GM12878 (cell line): Measurements from ENCODE around the gene TCERG1L. TPM values are rescaled to one million over a fixed set of nuclear protein-coding genes. Genes with fewer than 3 reads are reported as not detected.

ENCODE experiments used
- ATAC-seq: fragments of 200-7000 bp; cut with Tn5 transposase; 3 replicates; pipeline ENCODE4 v1.9.1; 2020; ENCODE audit warnings: mild to moderate bottlenecking, moderate library complexity
- BruUV-seq: library from RNA; stranded (reverse); fragments of 400-500 nt; replicated peaks from 2 replicates; lab custom pipeline; 2021; lab: Mats Ljungman, UMichigan
- CTCF ChIA-PET: fragments of 300-600 bp; sonication (Branson Sonifier 250); formaldehyde crosslinking; extraction: SDS; loops from one replicate; lab custom pipeline; 2021; ENCODE audit warnings: inconsistent platforms; lab: Yijun Ruan, JAX
- POLR2A ChIA-PET: fragments of 350-600 bp; formaldehyde crosslinking; extraction: SDS; loops from one replicate; lab custom pipeline; 2021; ENCODE audit warnings: inconsistent platforms; lab: Charles Lee
- RAD21 ChIA-PET: fragments of 300-600 bp; sonication (Branson Sonifier 250); formaldehyde crosslinking; loops from one replicate; lab custom pipeline; 2023; ENCODE audit warnings: antibody characterized with exemption; ENCODE audit not compliant: unreplicated experiment; lab: Charles Lee
- SMC1A ChIA-PET: fragments of 300-600 bp; sonication (Branson Sonifier 250); formaldehyde crosslinking; loops from one replicate; lab custom pipeline; 2023; ENCODE audit not compliant: unreplicated experiment, uncharacterized antibody; lab: Charles Lee
- DNase-seq: peaks from one replicate; pipeline ENCODE4 v3.0.0-alpha.2; 2011; ENCODE audit warnings: low read depth, low spot score
- FAIRE-seq: peaks from 3 replicates; lab custom pipeline; 2011; peaks lifted over from hg19 to GRCh38; lab: Jason Lieb, UNC
- H2AFZ ChIP-seq: 2 replicates; pipeline ENCODE4 v1.6.0; 2011; ENCODE audit warnings: low read depth, low read length, control low read depth; ENCODE audit not compliant: control insufficient read depth
- H3K27ac ChIP-seq: 2 replicates; pipeline ENCODE4 v1.5.1; 2011; ENCODE audit warnings: control low read depth; ENCODE audit not compliant: control insufficient read depth, insufficient read depth
- H3K27me3 ChIP-seq, 2 experiments: replicated peaks in 1 of 2; 2 replicates each; pipeline versions ENCODE4 v1.6.0 to v1.6.1; 2011; ENCODE audit warnings: low read length in 1 of 2; ENCODE audit not compliant: control insufficient read depth in 2 of 2, insufficient read depth in 2 of 2
- H3K36me3 ChIP-seq, 2 experiments: 2 replicates each; pipeline ENCODE4 v1.5.1; 2011; ENCODE audit warnings: low read length in 1 of 2; ENCODE audit not compliant: control insufficient read depth in 2 of 2, insufficient read depth in 2 of 2
- H3K4me1 ChIP-seq: 2 replicates; pipeline ENCODE4 v1.6.1; 2011; ENCODE audit warnings: mild to moderate bottlenecking, low read length, moderate library complexity, mixed read lengths; ENCODE audit not compliant: control insufficient read depth, insufficient read depth
- H3K4me2 ChIP-seq: 2 replicates; pipeline ENCODE4 v1.6.0; 2011; ENCODE audit warnings: control low read depth; ENCODE audit not compliant: control insufficient read depth, insufficient read depth
- H3K4me3 ChIP-seq: fragments of 200-600 bp; sonication (generic); 2 replicates; pipeline ENCODE4 v1.5.1; 2016
- H3K79me2 ChIP-seq: 2 replicates; pipeline ENCODE4 v1.6.0; 2011; ENCODE audit warnings: low read length; ENCODE audit not compliant: control insufficient read depth, insufficient read depth
- H3K9ac ChIP-seq: 2 replicates; pipeline ENCODE4 v1.8.0; 2011; ENCODE audit warnings: low read length, control low read depth, mixed read lengths; ENCODE audit not compliant: control insufficient read depth, insufficient read depth
- H3K9me3 ChIP-seq: replicated peaks from 3 replicates; pipeline ENCODE4 v1.5.1; 2011; ENCODE audit warnings: mild to moderate bottlenecking, low read length; ENCODE audit not compliant: control insufficient read depth, insufficient read depth
- H4K20me1 ChIP-seq: 2 replicates; pipeline ENCODE4 v1.6.0; 2011; ENCODE audit not compliant: control insufficient read depth, insufficient read depth
- BCL3 ChIP-seq: IDR thresholded peaks from 2 replicates; pipeline ENCODE4 v1.6.1; 2011; ENCODE audit warnings: borderline replicate concordance, low read depth, mild to moderate bottlenecking, moderate library complexity, low read length; ENCODE audit not compliant: insufficient read depth, poor library complexity, severe bottlenecking
- ELK1 ChIP-seq: IDR thresholded peaks from 2 replicates; pipeline ENCODE4 v1.6.1; 2012; ENCODE audit warnings: low read depth, low read length, improper control_type of control experiment
- GABPA ChIP-seq: IDR thresholded peaks from 2 replicates; pipeline ENCODE4 v1.6.1; 2014; ENCODE audit warnings: antibody characterized with exemption, low read depth, mild to moderate bottlenecking, inconsistent platforms
- LARP7 ChIP-seq: fragments of 450-650 bp; IDR thresholded peaks from 2 replicates; pipeline ENCODE4 v1.6.1; 2017; ENCODE audit warnings: mild to moderate bottlenecking
- NFXL1 ChIP-seq: fragments of 450-650 bp; IDR thresholded peaks from 2 replicates; pipeline ENCODE4 v1.6.1; 2017; ENCODE audit warnings: antibody characterized with exemption, mild to moderate bottlenecking, borderline replicate concordance
- PBX3 ChIP-seq: IDR thresholded peaks from 2 replicates; pipeline ENCODE4 v1.6.1; 2011; ENCODE audit warnings: mild to moderate bottlenecking, low read depth, low read length, moderate library complexity; ENCODE audit not compliant: insufficient replicate concordance
- WGBS: methylation state at CpG from one replicate; pipeline ENCODE4 v1.1.6; 2016; ENCODE audit warnings: low lambda C conversion rate; ENCODE audit not compliant: insufficient replicate concordance, insufficient coverage; ENCODE audit errors: missing lambda C conversion rate; 5-methylcytosine and 5-hydroxymethylcytosine counted together
- in situ Hi-C: fragments of 300-500 bp; cut with MboI; formaldehyde crosslinking; loops from 9 replicates; pipeline ENCODE4 v1.14.3; 2018; ENCODE audit warnings: mixed read lengths
- intact Hi-C: fragments of 100-400 bp; cut with micrococcal nuclease; formaldehyde crosslinking; loops from one replicate; pipeline ENCODE4 v1.14.2; 2022; ENCODE audit not compliant: unreplicated experiment
- polyA plus RNA-seq, 11 experiments: library from polyadenylated mRNA; depleted of rRNA in 4 of 11; unstranded in 6 of 11; stranded (reverse) in 5 of 11; fragments of >200 nt; fragmentation: Nextera tagmentation in 4 of 11; fragmentation: Illumina TruSeq in 1 of 11; extraction: Ambion mirVana in 4 of 11; extraction: Trizol in 1 of 11; gene quantifications; 1 replicate in 1 of 11; 2 replicates in 10 of 11; pipeline versions ENCODE4 v1.2.1 to v1.2.3, GENCODE V29; 2011 to 2016; ENCODE audit warnings: inconsistent platforms in 2 of 11, missing spikeins in 2 of 11, low read depth in 1 of 11
- total RNA-seq, 4 experiments: library from RNA; depleted of rRNA in 3 of 4; stranded (reverse); fragments of >200 nt in 3 of 4; fragmentation: Illumina TruSeq in 1 of 4; extraction: Trizol in 1 of 4; gene quantifications; 2 replicates each; pipeline versions ENCODE4 v1.2.1 to v1.2.3, GENCODE V29; 2013 to 2021

The TCERG1L gene
- total and polyA plus RNA-seq, 10 of the 15 experiments (the other 5 are each of a cell fraction or from before 2014, with no cell fraction given), result not detected

GRCh38 chr10:131150126-131150525, 161.4 kb downstream of the TCERG1L start (continued):
- TF ChIP-seq BCL3 (no peak), PBX3 (no peak)

- H3K79me2 ChIP-seq, result no peaks in the 10 kb centered on the region
- H3K9me3 ChIP-seq, result no peaks in the 10 kb centered on the region; the same call in 2 of the 3 replicates
- ChIA-PET RAD21 (no interaction called here), SMC1A (no interaction called here), POLR2A (no interaction called here), CTCF (no interaction called here)
- ATAC-seq (no peak), FAIRE-seq (no peak), DNase-seq (no peak)
- WGBS, result 7% methylated on average over 10 of the region's 10 CpGs
- no peak overlapping the region for H3K4me3 ChIP-seq
- no peak overlapping the region for H3K27ac ChIP-seq
- TF ChIP-seq NFXL1, result no peak
- TF ChIP-seq ELK1, result no peak
- TF ChIP-seq LARP7, result no peak
- no peak for TF ChIP-seq GABPA
- no peaks in the 10 kb centered on the region for H3K27me3 ChIP-seq
- no peak overlapping the region for H2AFZ ChIP-seq
- no peaks in the 10 kb centered on the region for H4K20me1 ChIP-seq
- H3K4me2 ChIP-seq, result no peak overlapping the region
- no TSS peak for BruUV-seq
- H3K4me1 ChIP-seq, result no peaks in the 10 kb centered on the region
- in situ Hi-C loops (no loop called here), intact Hi-C loops (no loop called here)
- no peak overlapping the region for H3K9ac ChIP-seq
- H3K36me3 ChIP-seq, result no peaks in the 10 kb centered on the region
These were observed 161.9 kb downstream of the TCERG1L start for GRCh38 chr10:131149586-131149985.
